Right renal cortex interstitium (tissue), 3 donors: Measurements from ENCODE around the gene FRMD5. TPM values are rescaled to one million over a fixed set of nuclear protein-coding genes. Genes with fewer than 3 reads are reported as not detected.

ENCODE experiments used
- DNase-seq, 3 donors: peaks; one replicate each; pipeline ENCODE4 v3.0.0-alpha.2; 2013; ENCODE audit warnings: low read depth in 3 of 3, low spot score in 2 of 3
- polyA plus RNA-seq, 3 donors: library from polyadenylated mRNA; unstranded; fragments of 120-200 nt; gene quantifications; one replicate each; pipeline ENCODE4 v1.2.1, GENCODE V29; 2013; ENCODE audit not compliant: insufficient read length in 3 of 3

The FRMD5 gene
- polyA plus RNA-seq, 3 donors: 0.76 to 0.90 (median 0.78) TPM

- no peak for DNase-seq
Measured at GRCh38 chr15:43985976-43986680, 208.9 kb downstream of the FRMD5 start.

DNA sequence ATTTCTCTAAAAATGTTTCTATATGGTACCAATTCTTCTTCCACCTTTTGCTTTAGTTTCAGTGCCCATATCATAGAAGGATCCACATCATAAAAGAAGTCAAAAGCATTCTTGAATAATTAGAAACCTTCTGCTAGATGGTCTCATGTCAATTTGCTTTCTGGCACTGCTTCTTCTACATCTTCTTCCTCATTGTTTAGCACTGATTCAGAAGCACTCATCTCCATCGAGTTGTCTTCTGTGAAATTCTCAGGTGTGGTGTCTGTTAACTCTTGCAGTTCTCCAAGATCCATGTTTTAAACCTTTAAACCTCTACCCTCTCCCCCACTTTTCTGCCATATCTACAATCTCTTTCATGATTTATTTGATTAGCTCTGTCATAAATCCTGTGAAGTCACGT lies 213.5 kb downstream of the FRMD5 start:
- DNase-seq: no peak

- no peak for DNase-seq
Measured at GRCh38 chr15:43977072-43977884, 217.8 kb downstream of the FRMD5 start.

- no peak for DNase-seq
Measured at GRCh38 chr15:43975770-43976169, 219.3 kb downstream of the FRMD5 start.

DNA sequence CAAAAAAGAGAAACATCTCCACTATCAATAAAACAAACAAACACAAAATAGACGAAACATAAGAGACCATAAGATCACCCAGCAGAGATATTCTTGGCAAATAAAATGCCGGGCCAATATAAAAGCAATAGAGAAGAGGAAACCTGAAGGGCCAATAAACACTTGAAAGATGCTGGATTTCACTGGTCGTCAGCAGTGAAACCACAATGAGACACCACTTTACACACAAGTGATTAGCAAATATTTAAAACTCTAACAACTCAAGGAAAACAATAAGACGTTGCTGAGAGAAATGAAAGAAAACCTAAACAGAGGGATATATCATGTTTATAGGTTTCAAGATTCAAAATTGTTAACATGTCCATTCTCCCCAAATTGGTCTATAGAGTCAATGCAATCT lies 219.7 kb downstream of the FRMD5 start:
- no peak for DNase-seq

GRCh38 chr15:43974852-43975251 lies 220.2 kb downstream of the FRMD5 start:
- DNase-seq: peak in 1 of 3 donors; percentile 23

DNA sequence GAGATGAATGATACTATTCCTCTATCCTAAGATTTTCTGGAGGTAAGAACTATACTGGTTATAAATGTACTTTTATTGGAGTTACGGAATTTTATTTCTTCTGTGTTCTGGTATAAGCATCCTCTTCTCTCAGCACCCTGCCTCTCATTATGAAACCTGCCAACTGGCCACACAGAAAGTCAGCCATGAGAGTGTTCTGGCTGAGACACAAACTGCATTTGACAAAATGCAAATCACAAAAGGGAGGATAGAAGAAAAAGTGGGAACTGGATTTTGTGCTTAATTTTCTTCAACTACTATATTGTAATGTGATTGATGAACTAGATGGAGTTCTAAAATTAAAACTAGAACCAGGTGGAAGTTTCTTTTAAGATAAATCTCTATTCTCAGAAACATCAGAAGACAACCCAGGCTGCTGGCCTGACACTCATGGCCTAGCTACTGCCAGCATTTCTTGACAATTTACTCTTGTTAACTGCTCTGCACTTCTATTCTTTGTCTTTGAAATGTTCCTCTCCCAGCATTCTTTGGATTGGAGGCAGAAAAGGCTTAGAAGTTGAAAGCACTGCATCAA lies 225.2 kb downstream of the FRMD5 start:
- no peak for DNase-seq

GRCh38 chr15:43968551-43968950 lies 226.5 kb downstream of the FRMD5 start:
- DNase-seq: no peak

GRCh38 chr15:43966646-43967045 lies 228.4 kb downstream of the FRMD5 start:
- DNase-seq: no peak

DNA sequence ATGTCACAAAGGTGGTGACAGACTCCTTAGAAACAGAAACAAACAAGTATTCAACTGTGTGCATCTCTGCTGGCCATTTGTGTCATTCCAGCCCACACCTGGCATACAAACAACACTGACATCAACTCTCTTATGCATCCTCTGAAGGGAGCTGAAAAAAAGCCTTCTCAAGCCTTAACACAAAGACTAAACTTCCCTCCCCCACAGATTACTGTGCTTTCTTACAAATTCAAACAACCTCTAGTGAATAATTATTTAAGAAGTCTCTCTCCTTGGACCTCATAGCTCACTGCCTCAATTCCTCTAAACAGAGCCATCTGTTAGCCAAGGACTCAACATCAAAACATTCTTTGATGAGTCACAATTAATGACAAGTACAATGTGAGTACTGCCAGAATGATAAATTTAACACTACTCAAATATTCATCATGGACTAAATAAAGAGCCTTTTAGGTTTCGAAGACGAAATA lies 236.2 kb downstream of the FRMD5 start:
- DNase-seq: no peak

DNA sequence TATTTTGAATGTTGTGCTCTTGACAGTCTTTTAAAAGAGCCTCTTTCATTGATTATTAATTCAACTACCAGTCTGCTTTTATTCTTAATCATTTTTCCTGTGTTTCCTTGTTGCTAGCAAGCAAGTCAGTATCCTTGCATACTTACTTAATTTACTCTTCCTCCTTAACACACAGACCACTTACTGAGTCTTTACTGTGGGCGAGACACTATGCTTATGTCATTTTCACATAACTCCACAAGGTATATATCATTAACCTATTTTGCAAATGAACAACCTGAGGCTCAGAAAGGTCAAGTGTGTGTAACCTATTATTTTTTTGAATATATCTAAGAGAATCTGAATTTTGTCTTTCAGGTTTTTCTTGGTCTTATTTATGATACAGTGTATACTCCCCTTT lies 237.3 kb downstream of the FRMD5 start:
- no peak for DNase-seq

GRCh38 chr15:43955140-43955539 lies 239.9 kb downstream of the FRMD5 start:
- DNase-seq: no peak

DNA sequence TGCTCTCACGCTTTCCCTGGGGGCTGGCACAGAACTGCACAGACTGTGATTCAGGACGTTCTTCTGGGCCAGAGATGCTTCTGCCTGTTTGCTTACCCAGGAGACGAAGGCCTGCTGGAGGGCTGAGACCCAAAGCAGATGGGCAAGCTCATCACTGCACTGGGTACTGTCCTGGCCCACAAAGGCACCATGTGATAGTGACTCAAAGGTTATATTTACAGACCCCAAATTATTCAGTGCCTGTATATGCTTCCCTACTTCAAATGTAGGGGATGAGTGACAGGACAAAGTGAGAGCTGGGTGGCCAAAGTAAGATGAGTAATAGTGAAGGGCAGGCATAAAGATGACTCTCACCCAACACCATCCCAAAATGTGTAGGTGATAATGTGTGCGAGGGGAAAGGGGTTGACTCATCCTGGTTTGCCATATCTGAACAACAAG lies 240.9 kb downstream of the FRMD5 start:
- DNase-seq: no peak

DNA sequence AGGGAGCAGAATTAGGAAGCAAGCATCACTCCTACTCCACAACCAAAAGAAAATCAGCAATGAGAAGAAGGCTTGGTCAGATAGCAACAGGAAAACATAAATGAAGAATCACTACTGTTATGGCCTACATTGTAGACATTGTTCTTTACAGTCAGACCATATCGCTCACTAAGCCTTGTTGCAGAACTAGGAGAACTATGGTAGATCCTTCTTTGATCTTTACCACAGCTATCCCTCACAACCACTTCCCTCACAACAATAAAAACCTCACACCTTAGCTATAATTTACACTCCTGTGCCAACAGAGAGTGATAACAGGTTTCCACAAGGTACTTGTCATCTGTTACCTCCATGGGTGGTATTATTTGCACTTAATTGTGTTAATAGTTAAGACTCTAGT lies 241.7 kb downstream of the FRMD5 start:
- DNase-seq: no peak

DNA sequence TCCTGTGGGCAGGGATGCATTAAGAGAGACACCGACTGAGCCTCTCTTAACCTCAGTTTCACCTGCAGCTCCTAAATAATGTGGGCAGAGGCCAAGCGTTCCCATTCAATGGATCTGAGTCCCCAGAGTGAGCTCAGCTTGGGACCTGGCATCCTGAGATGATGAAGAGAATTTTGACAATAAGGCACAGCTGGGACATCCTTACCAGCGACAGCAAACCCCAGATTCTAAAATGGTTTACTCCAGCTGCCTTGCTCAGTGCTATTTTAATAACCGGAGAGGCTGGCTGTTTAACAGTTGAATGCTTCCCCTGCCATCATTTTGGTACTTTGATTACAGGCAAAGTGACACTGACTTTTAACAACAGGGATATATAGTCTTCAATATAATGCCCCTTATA lies 244.5 kb downstream of the FRMD5 start:
- DNase-seq: no peak

- DNase-seq: no peak
Measured at GRCh38 chr15:43948691-43949325, 246.3 kb downstream of the FRMD5 start.

DNA sequence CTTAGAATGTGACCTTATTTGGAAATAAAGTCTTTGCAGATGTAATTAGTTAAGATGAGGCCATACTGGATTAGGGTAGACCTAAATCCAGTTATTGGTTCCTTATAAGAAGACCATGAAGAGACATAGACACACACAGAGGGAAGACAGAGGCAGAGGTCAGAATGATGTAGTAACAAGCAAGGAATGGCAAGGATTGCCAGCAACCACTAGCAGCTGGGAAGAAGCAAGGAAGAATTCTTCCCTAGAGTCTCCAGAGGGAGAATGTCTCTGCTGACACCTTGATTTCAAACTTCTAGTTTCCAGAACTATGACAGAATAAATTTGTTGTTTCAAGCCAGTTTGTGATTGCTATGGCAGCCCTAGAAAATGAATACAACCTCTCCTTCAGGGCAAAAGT lies 251.6 kb downstream of the FRMD5 start:
- no peak for DNase-seq

DNA sequence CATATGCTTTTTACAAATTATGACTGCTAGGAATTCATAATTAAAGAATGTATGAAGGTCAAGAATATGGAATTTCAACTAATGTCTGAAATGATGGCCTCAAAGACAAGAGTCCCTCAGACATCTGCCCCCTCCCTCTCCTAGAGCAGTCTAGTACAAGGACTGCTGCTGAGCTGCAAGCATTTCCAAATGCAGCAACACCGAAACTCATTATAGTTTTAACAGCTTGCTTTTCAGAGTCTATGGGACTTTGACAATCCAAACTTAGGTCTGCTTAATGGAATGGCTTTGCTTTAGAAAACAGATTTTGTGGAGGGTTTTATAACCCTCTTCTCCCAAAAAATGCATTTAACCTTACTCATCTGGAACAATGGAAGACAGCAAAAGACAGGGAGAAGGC lies 252.9 kb downstream of the FRMD5 start:
- no peak for DNase-seq

- no peak for DNase-seq
Measured at GRCh38 chr15:43941555-43941954, 253.5 kb downstream of the FRMD5 start.

DNA sequence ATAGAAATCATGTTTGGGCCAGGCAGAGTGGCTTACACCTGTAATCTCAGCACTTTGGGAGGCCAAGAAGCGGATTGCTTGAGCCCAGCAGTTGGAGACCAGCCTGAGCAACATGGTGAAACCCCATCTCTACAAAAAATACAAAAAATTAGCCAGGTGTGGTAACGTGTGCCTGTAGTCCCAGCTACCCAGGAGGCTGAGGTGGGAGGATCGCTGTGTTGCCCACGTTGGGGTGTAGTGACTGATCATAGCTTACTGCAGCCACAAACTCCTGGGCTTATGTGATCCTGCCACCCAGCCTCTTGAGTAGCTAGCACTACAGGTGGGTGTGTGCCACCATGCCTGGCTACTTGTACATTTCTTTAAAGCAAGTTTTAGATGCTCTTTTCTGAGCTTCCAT lies 254.0 kb downstream of the FRMD5 start:
- no peak for DNase-seq

DNA sequence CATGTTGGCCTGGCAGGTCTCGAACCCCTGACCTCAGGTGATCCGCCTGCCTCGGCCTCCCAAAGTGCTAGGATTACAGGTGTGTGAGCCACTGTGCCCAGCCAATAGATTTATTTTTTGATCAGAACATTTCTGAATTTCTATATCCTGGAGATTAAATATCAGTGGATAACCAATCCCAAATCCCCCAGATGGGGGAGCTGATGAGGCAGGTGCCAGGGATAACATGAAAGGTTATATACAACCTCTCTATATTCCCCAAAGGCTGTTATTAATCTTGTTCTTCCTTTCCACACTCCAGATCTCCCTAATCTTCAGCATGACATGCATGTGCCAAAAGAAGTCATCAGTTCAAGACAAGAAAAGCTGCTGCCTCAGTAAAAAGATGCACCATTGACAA lies 256.0 kb downstream of the FRMD5 start:
- DNase-seq: no peak
